GM12872 (cell line): ENCODE measurements around the gene TPO.

Source experiments
- TF ChIP-seq, protein P1 (sequence below): IDR thresholded peaks from 3 replicates; pipeline ENCODE4 v1.5.1; 2011; ENCODE audit warnings: low read depth, mild to moderate bottlenecking, low read length, moderate library complexity; ENCODE audit not compliant: insufficient read depth

The TPO gene

DNA sequence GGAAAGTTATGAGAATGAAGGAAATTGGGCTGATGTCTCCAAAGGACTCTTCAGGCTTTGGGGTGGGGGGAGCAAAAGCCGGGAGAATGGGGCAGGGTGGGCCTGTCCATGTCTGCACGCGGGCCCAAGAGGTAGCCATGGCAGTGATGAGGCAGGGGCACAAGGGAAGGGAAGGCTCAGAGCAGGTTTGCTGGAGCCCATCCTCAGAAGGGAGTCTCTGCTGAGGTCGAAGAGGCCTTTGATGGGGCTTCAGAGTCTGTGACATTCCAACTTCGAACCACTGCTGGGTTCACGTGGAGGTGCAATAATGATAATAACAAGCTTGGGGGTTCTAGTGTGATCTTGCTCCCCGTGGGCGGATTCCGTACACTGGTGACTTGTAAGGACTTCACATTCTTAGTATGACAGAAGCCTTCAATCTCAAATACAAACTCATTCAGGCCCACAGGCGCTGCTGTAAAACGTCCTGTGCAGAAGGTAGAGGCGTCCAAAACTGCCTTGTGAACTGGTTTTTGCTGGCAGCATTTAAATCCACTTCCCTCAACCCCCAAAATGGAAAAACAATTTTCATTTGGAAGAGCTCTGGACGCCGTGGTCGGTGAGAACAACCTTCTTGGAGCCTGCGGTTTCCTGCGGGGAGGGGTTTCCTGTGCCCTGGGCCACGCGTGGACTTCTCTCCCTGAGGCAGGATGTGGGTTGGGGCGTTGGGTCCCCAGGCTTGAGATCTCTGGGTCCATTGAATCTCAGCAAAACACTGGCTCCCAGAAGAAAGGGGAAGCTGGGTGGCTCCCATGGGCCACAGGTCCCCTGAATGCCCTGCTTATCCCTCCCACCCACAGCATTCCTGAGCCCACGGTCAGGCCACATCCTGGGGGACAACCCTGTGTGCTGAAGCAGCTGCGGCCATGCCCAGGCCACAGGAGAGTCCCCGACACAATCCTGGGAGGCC is 151.0 kb downstream of the TPO start:
- TF ChIP-seq, protein P1, sequence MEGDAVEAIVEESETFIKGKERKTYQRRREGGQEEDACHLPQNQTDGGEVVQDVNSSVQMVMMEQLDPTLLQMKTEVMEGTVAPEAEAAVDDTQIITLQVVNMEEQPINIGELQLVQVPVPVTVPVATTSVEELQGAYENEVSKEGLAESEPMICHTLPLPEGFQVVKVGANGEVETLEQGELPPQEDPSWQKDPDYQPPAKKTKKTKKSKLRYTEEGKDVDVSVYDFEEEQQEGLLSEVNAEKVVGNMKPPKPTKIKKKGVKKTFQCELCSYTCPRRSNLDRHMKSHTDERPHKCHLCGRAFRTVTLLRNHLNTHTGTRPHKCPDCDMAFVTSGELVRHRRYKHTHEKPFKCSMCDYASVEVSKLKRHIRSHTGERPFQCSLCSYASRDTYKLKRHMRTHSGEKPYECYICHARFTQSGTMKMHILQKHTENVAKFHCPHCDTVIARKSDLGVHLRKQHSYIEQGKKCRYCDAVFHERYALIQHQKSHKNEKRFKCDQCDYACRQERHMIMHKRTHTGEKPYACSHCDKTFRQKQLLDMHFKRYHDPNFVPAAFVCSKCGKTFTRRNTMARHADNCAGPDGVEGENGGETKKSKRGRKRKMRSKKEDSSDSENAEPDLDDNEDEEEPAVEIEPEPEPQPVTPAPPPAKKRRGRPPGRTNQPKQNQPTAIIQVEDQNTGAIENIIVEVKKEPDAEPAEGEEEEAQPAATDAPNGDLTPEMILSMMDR = no peak

DNA sequence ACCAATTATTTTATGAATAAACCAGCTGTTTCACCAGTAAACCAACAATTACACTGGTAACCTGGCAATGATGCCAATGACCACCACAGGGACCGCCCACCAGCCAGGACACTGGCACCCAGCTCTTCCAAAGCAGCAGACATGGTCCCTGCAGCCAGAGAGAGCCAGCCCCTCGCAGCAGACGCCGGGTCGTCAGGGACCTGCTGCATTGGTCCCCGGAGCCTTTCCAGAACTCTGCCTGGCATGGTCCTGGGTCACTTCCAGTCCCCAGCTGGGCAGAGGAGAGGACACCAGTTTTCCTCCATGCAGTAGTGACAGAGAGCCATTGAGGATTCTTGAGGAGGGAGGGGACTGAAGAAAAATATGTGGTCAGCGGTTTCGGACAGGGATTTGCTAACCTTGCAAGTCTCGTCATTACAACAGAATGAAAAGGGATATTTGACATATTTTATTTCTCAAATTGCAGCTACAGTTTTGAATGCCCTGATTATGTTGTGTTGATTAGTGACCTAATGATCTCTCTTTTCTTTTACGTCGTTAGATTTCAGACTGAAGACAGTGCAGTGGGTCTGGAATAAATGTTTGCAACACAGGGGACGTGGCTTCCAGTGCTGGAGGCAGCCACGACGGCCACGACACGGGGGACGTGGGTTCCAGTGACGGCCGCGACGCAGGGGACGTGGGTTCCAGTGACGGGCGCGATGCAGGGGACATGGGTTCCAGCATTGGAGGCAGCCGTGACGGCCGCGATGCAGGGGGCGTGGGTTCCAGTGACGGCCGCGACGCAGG is 154.5 kb downstream of the TPO start:
- TF ChIP-seq, protein P1 = no peak

DNA sequence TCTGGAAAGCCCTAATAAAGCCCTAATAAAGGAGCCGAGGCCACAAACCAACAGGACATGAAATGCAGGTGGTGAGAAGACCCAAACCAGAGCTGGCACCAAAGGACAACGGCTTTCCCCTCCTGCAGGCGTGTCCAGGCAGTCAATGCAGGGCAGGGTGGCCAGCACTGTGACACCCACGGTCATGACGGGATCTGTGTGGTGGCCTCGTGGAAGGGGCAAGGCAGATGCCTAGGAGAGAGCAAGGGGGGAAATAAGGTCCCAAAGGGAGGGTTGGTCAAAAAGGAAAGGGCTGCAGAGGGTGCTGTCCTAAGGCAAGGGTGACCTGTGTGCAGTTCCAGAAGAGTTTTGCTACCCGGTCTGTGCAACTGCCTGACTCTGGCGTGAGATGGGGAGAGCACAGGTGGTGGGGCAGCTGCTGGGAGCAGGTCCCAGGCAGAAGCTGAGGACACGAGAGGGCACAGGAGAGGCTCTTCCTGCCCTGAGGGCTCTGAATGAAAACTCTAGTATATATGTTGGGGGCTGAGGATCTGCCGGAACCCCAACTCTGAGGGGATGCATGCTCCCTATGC is 156.7 kb downstream of the TPO start:
- TF ChIP-seq, protein P1 = no peak

DNA sequence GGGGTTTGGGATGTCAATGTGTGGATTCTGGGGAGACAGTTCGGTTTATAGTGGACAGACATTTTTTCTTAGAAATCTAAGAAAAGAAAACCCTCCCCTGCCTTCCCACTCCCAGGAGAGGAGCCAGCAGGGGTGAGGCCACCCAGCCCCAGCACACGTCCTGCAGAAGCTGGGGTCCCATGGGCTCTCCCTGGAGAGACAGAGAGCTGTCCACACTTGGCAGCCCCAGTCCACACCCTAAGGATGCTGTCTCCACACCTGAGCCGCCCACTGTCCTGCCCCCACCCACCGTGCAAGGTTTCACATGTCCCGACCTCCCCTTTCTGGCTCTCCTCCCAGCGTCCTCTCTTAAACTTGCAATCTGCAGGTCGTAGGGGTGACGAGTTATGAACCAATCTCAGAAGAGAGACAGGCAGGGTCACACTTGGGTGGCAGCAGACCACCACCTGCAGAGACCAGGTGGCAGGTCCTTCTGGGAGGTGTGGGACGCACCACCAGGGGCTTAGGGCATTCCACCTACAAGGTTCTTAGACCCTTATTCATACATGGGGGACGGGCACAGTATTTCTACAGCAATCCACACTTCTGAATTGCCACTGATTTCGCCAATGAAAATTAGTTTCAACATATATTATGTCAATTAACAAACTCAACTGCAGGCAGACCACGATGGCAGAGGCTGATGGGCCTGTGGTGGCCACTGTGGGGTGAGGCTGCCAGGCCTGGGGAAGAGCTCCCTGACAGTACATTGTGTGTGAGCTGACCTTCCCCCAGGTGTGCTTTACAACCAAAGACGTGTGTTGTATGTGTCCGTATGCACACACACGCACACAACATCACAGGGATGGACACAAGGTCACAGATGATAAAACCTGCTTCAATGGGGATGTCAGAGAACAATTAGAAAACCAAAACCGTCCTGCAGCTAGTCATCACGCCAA is 158.5 kb downstream of the TPO start:
- TF ChIP-seq, protein P1 = no peak

DNA sequence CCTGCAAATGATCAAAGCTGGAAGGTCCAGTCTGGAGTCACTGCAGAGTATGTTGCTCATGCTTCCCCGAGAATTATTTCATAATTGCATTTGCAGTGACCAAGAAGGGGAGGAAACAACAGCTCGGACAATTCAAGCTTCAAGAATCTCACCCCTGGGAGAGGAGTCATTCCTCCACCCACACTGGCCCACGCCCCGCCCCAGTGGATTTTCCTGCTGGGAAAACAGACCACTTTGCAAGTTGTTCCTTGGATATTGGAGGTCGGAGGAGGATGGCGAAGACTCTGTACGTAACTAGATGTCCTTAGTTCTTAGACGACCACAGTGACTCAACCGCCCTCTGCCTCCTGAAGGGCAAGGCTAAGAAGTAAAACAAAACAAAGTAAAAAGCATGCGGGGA is 159.4 kb downstream of the TPO start:
- TF ChIP-seq, protein P1 = no peak

DNA sequence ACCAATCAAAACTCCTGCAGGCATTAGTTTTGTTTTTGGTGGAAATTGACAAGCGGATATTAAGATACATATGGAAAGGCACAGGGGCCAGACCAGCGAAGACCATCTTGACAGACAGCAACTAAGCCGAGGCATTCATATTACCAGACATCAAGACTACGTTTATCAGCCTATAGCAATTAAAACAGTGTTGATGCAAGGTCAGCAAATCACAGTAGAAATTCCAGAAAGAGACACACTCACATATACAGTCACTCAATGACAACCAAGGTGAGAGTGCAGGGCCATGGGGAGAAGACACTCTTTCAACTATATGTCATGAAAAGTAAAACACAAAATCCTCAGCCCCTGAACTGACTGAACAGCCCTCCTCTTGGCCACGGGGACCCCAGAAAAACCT is 164.6 kb downstream of the TPO start:
- TF ChIP-seq, protein P1 = no peak
